Measurements from ENCODE around the gene VDAC1.

DNA sequence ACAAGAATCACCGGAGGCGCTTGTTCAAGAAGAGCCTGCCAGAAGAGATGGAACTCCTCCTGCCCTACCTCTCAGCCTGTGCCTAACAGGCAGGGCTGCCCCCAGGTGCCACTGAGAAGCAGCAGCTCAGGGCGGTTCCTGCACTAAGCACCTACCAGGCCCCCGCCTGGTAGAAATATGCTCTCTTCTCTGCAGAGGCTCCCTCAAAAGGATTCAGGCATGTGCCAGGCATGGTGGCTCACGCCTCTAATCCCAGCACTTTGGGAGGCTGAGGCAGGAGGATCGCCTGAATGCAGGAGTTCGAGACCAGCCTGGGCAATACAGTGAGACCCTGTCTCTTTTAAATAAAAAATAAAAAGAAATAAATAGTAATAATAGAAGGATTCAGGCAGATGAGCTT, 6.0 kb downstream of the VDAC1 start:
- TF ChIP-seq POLR2A (IDR thresholded peaks at IDR 0.05) (no peak), EP300 (IDR thresholded peaks at IDR 0.05) (no peak)
- TF ChIP-seq, protein P1, sequence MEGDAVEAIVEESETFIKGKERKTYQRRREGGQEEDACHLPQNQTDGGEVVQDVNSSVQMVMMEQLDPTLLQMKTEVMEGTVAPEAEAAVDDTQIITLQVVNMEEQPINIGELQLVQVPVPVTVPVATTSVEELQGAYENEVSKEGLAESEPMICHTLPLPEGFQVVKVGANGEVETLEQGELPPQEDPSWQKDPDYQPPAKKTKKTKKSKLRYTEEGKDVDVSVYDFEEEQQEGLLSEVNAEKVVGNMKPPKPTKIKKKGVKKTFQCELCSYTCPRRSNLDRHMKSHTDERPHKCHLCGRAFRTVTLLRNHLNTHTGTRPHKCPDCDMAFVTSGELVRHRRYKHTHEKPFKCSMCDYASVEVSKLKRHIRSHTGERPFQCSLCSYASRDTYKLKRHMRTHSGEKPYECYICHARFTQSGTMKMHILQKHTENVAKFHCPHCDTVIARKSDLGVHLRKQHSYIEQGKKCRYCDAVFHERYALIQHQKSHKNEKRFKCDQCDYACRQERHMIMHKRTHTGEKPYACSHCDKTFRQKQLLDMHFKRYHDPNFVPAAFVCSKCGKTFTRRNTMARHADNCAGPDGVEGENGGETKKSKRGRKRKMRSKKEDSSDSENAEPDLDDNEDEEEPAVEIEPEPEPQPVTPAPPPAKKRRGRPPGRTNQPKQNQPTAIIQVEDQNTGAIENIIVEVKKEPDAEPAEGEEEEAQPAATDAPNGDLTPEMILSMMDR (IDR thresholded peaks at IDR 0.05): no peak
